ENCODE data around the gene GALNT14. TPM values are rescaled to one million over a fixed set of nuclear protein-coding genes. Genes with fewer than 3 reads are reported as not detected.

GALNT14 gene
- total and polyA plus RNA-seq, 10 of the 15 experiments (the other 5 are each of a cell fraction or from before 2014, with no cell fraction given): 3.7 to 17.8 (median 6.0) TPM

DNA sequence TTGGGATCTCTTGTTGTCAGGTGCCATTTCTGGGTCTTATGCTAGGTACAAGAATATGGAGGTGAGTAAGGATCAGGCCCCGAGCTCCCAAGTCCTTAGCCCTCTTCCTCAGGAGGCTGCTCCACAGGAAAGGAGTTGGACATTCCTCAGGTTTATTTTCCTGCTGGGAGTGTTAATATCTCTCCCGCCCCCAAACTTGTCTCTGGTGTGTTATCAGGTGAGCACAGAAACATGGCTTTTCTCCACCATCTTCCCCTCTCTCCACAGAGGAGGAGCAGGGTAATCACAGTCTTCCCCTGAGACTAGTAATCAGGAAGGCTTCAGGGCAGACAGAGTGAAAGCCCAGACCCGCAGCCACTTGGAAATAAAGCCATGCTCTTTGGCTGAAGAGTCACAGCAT is 257.7 kb downstream of the GALNT14 start:
- POLR2A ChIA-PET: no interaction called here
- no peak for ATAC-seq
- BruUV-seq (replicated peaks): no TSS peak

More for the DNA sequence above, 257.7 kb downstream of the GALNT14 start:
- no peak overlapping the region for H3K9ac ChIP-seq (ENCODE audit: control insufficient read depth, insufficient read depth, low read length)
- TF ChIP-seq, protein P1, sequence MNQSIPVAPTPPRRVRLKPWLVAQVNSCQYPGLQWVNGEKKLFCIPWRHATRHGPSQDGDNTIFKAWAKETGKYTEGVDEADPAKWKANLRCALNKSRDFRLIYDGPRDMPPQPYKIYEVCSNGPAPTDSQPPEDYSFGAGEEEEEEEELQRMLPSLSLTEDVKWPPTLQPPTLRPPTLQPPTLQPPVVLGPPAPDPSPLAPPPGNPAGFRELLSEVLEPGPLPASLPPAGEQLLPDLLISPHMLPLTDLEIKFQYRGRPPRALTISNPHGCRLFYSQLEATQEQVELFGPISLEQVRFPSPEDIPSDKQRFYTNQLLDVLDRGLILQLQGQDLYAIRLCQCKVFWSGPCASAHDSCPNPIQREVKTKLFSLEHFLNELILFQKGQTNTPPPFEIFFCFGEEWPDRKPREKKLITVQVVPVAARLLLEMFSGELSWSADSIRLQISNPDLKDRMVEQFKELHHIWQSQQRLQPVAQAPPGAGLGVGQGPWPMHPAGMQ (IDR thresholded peaks at IDR 0.05; ENCODE audit: borderline replicate concordance): no peak
- no peak for TF ChIP-seq SMC3 (IDR thresholded peaks at IDR 0.05; ENCODE audit: borderline replicate concordance, low read length)
- no peak for TF ChIP-seq NKRF (conservative IDR thresholded peaks at IDR 0.05)
- no peak for TF ChIP-seq YY1 (IDR thresholded peaks at IDR 0.05; ENCODE audit: low read depth, low read length)
- no peak for TF ChIP-seq GATAD2B (conservative IDR thresholded peaks at IDR 0.05; ENCODE audit: low read depth)
- no peak for TF ChIP-seq TAF1 (IDR thresholded peaks at IDR 0.05; ENCODE audit: borderline replicate concordance, low read depth, low read length)
- no peak for TF ChIP-seq PAX5 (IDR thresholded peaks at IDR 0.05; ENCODE audit: borderline replicate concordance, low read depth, low read length)
- TF ChIP-seq, protein P2, sequence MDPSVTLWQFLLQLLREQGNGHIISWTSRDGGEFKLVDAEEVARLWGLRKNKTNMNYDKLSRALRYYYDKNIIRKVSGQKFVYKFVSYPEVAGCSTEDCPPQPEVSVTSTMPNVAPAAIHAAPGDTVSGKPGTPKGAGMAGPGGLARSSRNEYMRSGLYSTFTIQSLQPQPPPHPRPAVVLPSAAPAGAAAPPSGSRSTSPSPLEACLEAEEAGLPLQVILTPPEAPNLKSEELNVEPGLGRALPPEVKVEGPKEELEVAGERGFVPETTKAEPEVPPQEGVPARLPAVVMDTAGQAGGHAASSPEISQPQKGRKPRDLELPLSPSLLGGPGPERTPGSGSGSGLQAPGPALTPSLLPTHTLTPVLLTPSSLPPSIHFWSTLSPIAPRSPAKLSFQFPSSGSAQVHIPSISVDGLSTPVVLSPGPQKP (IDR thresholded peaks at IDR 0.05; ENCODE audit: low read depth, low read length): no peak
- TF ChIP-seq JUNB (IDR thresholded peaks at IDR 0.05): no peak
- no peak for TF ChIP-seq ZNF687 (IDR thresholded peaks at IDR 0.05)
- TF ChIP-seq ZNF217 (IDR thresholded peaks at IDR 0.05): no peak
- no peak for TF ChIP-seq NR2F1 (conservative IDR thresholded peaks at IDR 0.05)
- no peak for TF ChIP-seq ATF2 (IDR thresholded peaks at IDR 0.05; ENCODE audit: low read length)
- no peak for TF ChIP-seq NFYA (IDR thresholded peaks at IDR 0.05; ENCODE audit: borderline replicate concordance, low read depth, low read length)
- no peak for TF ChIP-seq ZSCAN29 (IDR thresholded peaks at IDR 0.05)
- no peak for TF ChIP-seq ETV6 (conservative IDR thresholded peaks at IDR 0.05 in 1 of 2, IDR thresholded peaks at IDR 0.05 in 1 of 2; ENCODE audit: borderline replicate concordance in 1 of 2, low read depth in 1 of 2)
- H3K4me1 ChIP-seq (ENCODE audit: control insufficient read depth, insufficient read depth, low read length): no peaks in the 10 kb centered on the region
- no peaks in the 10 kb centered on the region for H3K27me3 ChIP-seq (replicated peaks in 1 of 2; ENCODE audit: control insufficient read depth in 2 of 2, insufficient read depth in 2 of 2, low read length in 1 of 2)
- intact Hi-C loops (cut with micrococcal nuclease; ENCODE audit: unreplicated experiment): no loop called here
- no peaks in the 10 kb centered on the region for H3K36me3 ChIP-seq (ENCODE audit: control insufficient read depth in 2 of 2, insufficient read depth in 2 of 2, low read length in 1 of 2)
- H3K4me2 ChIP-seq (ENCODE audit: control insufficient read depth, insufficient read depth): no peak overlapping the region
- no peaks in the 10 kb centered on the region for H3K79me2 ChIP-seq (ENCODE audit: control insufficient read depth, insufficient read depth, low read length)
- no peak overlapping the region for H2AFZ ChIP-seq (ENCODE audit: control insufficient read depth, low read depth, low read length)
- RAD21 ChIA-PET (ENCODE audit: unreplicated experiment): no interaction called here
- CTCF ChIA-PET: interaction anchor here (1.2 kb wide), 1 partner anchor 18 kb away, joined by 3 read pairs; no protein-coding TSS in a partner anchor
- H3K27ac ChIP-seq (ENCODE audit: control insufficient read depth, insufficient read depth): no peak overlapping the region
- in situ Hi-C loops (cut with MboI): no loop called here
- DNase-seq (ENCODE audit: low read depth, low spot score): no peak
- WGBS (ENCODE audit: insufficient coverage, insufficient replicate concordance, low lambda C conversion rate, missing lambda C conversion rate): 11% methylated on average over 3 of the region's 3 CpGs
- H3K9me3 ChIP-seq (replicated peaks; ENCODE audit: control insufficient read depth, insufficient read depth, low read length): no peaks in the 10 kb centered on the region
- FAIRE-seq: no peak
- SMC1A ChIA-PET (ENCODE audit: uncharacterized antibody, unreplicated experiment): no interaction called here
- H4K20me1 ChIP-seq (ENCODE audit: control insufficient read depth, insufficient read depth): no peaks in the 10 kb centered on the region
- H3K4me3 ChIP-seq: no peak overlapping the region
